ENCODE results near the gene PUM1.

The PUM1 gene

GRCh38 chr1:30888975-30889374 is 176.5 kb downstream of the PUM1 start:
- no peak for DNase-seq (ENCODE audit: low spot score)

- no peak for DNase-seq (ENCODE audit: low spot score)
Observed at GRCh38 chr1:30888391-30888790, 177.1 kb downstream of the PUM1 start.

GRCh38 chr1:30887485-30888315 is 177.8 kb downstream of the PUM1 start:
- DNase-seq (ENCODE audit: low spot score): no peak

GRCh38 chr1:30886710-30887428 is 178.6 kb downstream of the PUM1 start:
- no peak for DNase-seq (ENCODE audit: low spot score)

- DNase-seq (ENCODE audit: low spot score): no peak
Observed at GRCh38 chr1:30885570-30886522, 179.7 kb downstream of the PUM1 start.

GRCh38 chr1:30884723-30885122 is 180.8 kb downstream of the PUM1 start:
- DNase-seq (ENCODE audit: low spot score): no peak

- DNase-seq (ENCODE audit: low spot score): no peak
Observed at GRCh38 chr1:30883389-30884172, 181.9 kb downstream of the PUM1 start.

- DNase-seq (ENCODE audit: low spot score): no peak
Observed at GRCh38 chr1:30882678-30883388, 182.7 kb downstream of the PUM1 start.

All from CD4-positive, alpha-beta T cell treated with Interleukin-2 at 100 ng/mL for 4 hours (primary cell).